ENCODE results near the gene TSPAN13. TPM values are rescaled to one million over a fixed set of nuclear protein-coding genes. Genes with fewer than 3 reads are reported as not detected.

TSPAN13 gene
- total RNA-seq, 2 experiments from 2014 or later, result 0.47 to 1.0 TPM

GRCh38 chr7:16803125-16803524, 49.6 kb downstream of the TSPAN13 start:
- Mint-ChIP-seq H3K27ac (no peak overlapping the region), H3K4me3 (no peak overlapping the region), H3K36me3 (ENCODE audit: low read depth) (no peaks in the 10 kb centered on the region), H3K9me3 (no peaks in the 10 kb centered on the region), H3K27me3 (peaks cover 4% of the 10 kb centered on the region), H3K4me1 (ENCODE audit: low read depth) (no peaks in the 10 kb centered on the region)
- no peak for TF ChIP-seq CTCF (IDR thresholded peaks at IDR 0.05)
- ATAC-seq, result no peak
- intact Hi-C loops (cut with micrococcal nuclease), result loop anchor here (5.0 kb wide), 1 partner anchor 114 kb away; no protein-coding TSS in a partner anchor
- CTCF ChIA-PET, result interaction anchor here (1.2 to 4.1 kb wide), 3 partner anchors 108 to 200 kb away, joined by 3 to 28 read pairs (median 3); no protein-coding TSS in a partner anchor
- DNase-seq, result no peak
- POLR2A ChIA-PET, result no interaction called here

- intact Hi-C loops (cut with micrococcal nuclease), result loop anchor here (5.0 kb wide), 1 partner anchor 113 kb away; no protein-coding TSS in a partner anchor
- CTCF ChIA-PET, result no interaction called here
- DNase-seq (no peak), ATAC-seq (no peak)
- Mint-ChIP-seq H3K27ac (no peak overlapping the region), H3K27me3 (peaks cover 4% of the 10 kb centered on the region), H3K4me3 (no peak overlapping the region), H3K9me3 (no peaks in the 10 kb centered on the region), H3K36me3 (ENCODE audit: low read depth) (no peaks in the 10 kb centered on the region), H3K4me1 (ENCODE audit: low read depth) (no peaks in the 10 kb centered on the region)
- no peak for TF ChIP-seq CTCF (IDR thresholded peaks at IDR 0.05)
- POLR2A ChIA-PET, result no interaction called here
Observed at GRCh38 chr7:16803881-16804673, 50.5 kb downstream of the TSPAN13 start.

GRCh38 chr7:16804674-16805439, 51.3 kb downstream of the TSPAN13 start, which contains the start of gene AGR2:
Gene AGR2 (minus strand): TSS chr7:16804999. CDS start chr7:16801796, 3,203 bp downstream.
- TF ChIP-seq CTCF (IDR thresholded peaks at IDR 0.05), result no peak
- POLR2A ChIA-PET, result no interaction called here
- DNase-seq (no peak), ATAC-seq (no peak)
- H3K27ac Mint-ChIP-seq, result no peak within 1 kb of the TSS
- H3K4me3 Mint-ChIP-seq, result no peak within 1 kb of the TSS
- H3K4me1 Mint-ChIP-seq (ENCODE audit: low read depth), result no peaks in the 10 kb centered on the region
- CTCF ChIA-PET, result no interaction called here
- no peaks in the 10 kb centered on the region for H3K9me3 Mint-ChIP-seq
- intact Hi-C loops (cut with micrococcal nuclease), result loop anchor here (5.0 kb wide), 1 partner anchor 112 kb away; no protein-coding TSS in a partner anchor
- H3K36me3 Mint-ChIP-seq (ENCODE audit: low read depth), result no peaks in the 10 kb centered on the region
- peaks cover 5% of the 10 kb centered on the region for H3K27me3 Mint-ChIP-seq

- POLR2A ChIA-PET, result no interaction called here
- no peak for ATAC-seq
Observed at GRCh38 chr7:16805441-16805840, 51.9 kb downstream of the TSPAN13 start.

More at GRCh38 chr7:16805441-16805840, 51.9 kb downstream of the TSPAN13 start:
- H3K27me3 Mint-ChIP-seq, result peaks cover 5% of the 10 kb centered on the region
- no peak overlapping the region for H3K27ac Mint-ChIP-seq
- no peaks in the 10 kb centered on the region for H3K36me3 Mint-ChIP-seq (ENCODE audit: low read depth)
- CTCF ChIA-PET, result no interaction called here
- no peaks in the 10 kb centered on the region for H3K9me3 Mint-ChIP-seq
- TF ChIP-seq CTCF (IDR thresholded peaks at IDR 0.05), result no peak
- H3K4me1 Mint-ChIP-seq (ENCODE audit: low read depth), result no peaks in the 10 kb centered on the region
- DNase-seq, result no peak
- intact Hi-C loops (cut with micrococcal nuclease), result no loop called here
- no peak overlapping the region for H3K4me3 Mint-ChIP-seq

All from activated CD8-positive, alpha-beta T cell treated with anti-CD3 and anti-CD28 coated beads for 36 hours (primary cell).